Adrenal gland (tissue), 5 donors: ENCODE measurements around the gene EXT2.

Experiments used
- POLR2A ChIP-seq, 2 donors: fragments of 450-650 bp; IDR thresholded peaks; one replicate each; pipeline ENCODE4 v1.6.1; 2017; ENCODE audit warnings: antibody characterized with exemption in 2 of 2, mild to moderate bottlenecking in 2 of 2, moderate library complexity in 1 of 2
- TF ChIP-seq, protein P1 (sequence below), 6 experiments: fragments of 450-650 bp in 4 of 6; fragments of 200-600 bp in 2 of 6; sonication (generic) in 1 of 6; IDR thresholded peaks; 1 replicate in 5 of 6; 2 replicates in 1 of 6; pipeline versions ENCODE4 v1.5.1 to v1.8.0; 2016 to 2021; ENCODE audit warnings: antibody characterized with exemption in 6 of 6, mild to moderate bottlenecking in 2 of 6, moderate library complexity in 1 of 6
- donor health status: DM: no; HTN: no; CAD: no.

DNA sequence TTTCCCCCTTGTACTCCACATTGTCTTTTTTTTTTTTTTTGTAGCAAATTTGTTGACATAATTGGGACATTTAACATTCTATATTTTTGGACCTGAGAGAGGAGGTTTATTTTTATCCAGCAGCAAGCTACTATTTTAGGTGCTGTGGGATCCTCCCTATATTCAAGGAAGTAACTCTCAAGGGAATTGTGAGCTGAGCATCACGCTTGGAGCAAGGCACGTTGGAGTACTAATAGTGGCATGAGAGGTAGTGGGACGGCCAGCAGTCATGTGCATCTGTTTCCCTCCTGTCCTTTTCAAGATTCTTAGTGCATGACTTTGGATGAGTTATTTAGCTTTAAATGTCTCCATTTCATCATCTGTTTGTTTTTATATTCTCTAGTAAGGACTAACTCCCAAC is 52.3 kb downstream of the EXT2 start:
- no peak for TF ChIP-seq POLR2A (IDR thresholded peaks at IDR 0.05)
- TF ChIP-seq, protein P1, sequence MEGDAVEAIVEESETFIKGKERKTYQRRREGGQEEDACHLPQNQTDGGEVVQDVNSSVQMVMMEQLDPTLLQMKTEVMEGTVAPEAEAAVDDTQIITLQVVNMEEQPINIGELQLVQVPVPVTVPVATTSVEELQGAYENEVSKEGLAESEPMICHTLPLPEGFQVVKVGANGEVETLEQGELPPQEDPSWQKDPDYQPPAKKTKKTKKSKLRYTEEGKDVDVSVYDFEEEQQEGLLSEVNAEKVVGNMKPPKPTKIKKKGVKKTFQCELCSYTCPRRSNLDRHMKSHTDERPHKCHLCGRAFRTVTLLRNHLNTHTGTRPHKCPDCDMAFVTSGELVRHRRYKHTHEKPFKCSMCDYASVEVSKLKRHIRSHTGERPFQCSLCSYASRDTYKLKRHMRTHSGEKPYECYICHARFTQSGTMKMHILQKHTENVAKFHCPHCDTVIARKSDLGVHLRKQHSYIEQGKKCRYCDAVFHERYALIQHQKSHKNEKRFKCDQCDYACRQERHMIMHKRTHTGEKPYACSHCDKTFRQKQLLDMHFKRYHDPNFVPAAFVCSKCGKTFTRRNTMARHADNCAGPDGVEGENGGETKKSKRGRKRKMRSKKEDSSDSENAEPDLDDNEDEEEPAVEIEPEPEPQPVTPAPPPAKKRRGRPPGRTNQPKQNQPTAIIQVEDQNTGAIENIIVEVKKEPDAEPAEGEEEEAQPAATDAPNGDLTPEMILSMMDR (IDR thresholded peaks at IDR 0.05): no peak
